HCT116 (cell line): ENCODE measurements around the gene SPATA2L.

Experiments
- CBX3 ChIP-seq: IDR thresholded peaks from 2 replicates; pipeline ENCODE4 v1.6.1; 2012; ENCODE audit warnings: low read depth
- EZH2 ChIP-seq: fragments of 200-600 bp; sonication (generic); IDR thresholded peaks from 2 replicates; pipeline ENCODE4 v1.6.1; 2017; ENCODE audit warnings: antibody characterized with exemption, mixed run types
- EZH2phosphoT487 ChIP-seq: fragments of 200-600 bp; IDR thresholded peaks from 2 replicates; pipeline ENCODE4 v1.6.1; 2018; ENCODE audit warnings: antibody characterized with exemption, borderline replicate concordance
- JUND ChIP-seq: IDR thresholded peaks from 2 replicates; pipeline ENCODE4 v1.6.1; 2012
- MAX ChIP-seq: IDR thresholded peaks from 2 replicates; pipeline ENCODE4 v1.6.1; 2012
- POLR2A ChIP-seq: IDR thresholded peaks from 2 replicates; pipeline ENCODE4 v1.7.0; 2011; ENCODE audit warnings: borderline replicate concordance; ENCODE audit not compliant: insufficient read depth, insufficient read length; ENCODE audit errors: extremely low read depth
- POLR2AphosphoS5 ChIP-seq: IDR thresholded peaks from 2 replicates; pipeline ENCODE4 v1.6.1; 2011; ENCODE audit warnings: mild to moderate bottlenecking, low read depth, low read length, moderate library complexity
- RAD21 ChIP-seq: IDR thresholded peaks from 2 replicates; pipeline ENCODE4 v1.6.1; 2012; ENCODE audit warnings: low read depth, mild to moderate bottlenecking
- SIN3A ChIP-seq: IDR thresholded peaks from 2 replicates; pipeline ENCODE4 v1.6.1; 2012; ENCODE audit warnings: low read depth
- TF ChIP-seq, protein P1 (sequence below), 3 experiments: fragments of 200-600 bp in 1 of 3; sonication (generic) in 1 of 3; IDR thresholded peaks in 2 of 3; conservative IDR thresholded peaks in 1 of 3; 2 replicates each; pipeline ENCODE4 v1.5.1; 2012 to 2017; ENCODE audit warnings: low read depth in 2 of 3, low read length in 2 of 3, antibody characterized with exemption in 1 of 3, borderline replicate concordance in 1 of 3, control low read depth in 1 of 3, mild to moderate bottlenecking in 1 of 3, mixed read lengths in 1 of 3, mixed run types in 1 of 3, moderate library complexity in 1 of 3; ENCODE audit not compliant: insufficient read depth in 1 of 3

GRCh38 chr16:89657442-89658220 lies 43.9 kb downstream of the SPATA2L start, which contains the start of the genes CHMP1A and SPATA33:
- TF ChIP-seq, protein P1, sequence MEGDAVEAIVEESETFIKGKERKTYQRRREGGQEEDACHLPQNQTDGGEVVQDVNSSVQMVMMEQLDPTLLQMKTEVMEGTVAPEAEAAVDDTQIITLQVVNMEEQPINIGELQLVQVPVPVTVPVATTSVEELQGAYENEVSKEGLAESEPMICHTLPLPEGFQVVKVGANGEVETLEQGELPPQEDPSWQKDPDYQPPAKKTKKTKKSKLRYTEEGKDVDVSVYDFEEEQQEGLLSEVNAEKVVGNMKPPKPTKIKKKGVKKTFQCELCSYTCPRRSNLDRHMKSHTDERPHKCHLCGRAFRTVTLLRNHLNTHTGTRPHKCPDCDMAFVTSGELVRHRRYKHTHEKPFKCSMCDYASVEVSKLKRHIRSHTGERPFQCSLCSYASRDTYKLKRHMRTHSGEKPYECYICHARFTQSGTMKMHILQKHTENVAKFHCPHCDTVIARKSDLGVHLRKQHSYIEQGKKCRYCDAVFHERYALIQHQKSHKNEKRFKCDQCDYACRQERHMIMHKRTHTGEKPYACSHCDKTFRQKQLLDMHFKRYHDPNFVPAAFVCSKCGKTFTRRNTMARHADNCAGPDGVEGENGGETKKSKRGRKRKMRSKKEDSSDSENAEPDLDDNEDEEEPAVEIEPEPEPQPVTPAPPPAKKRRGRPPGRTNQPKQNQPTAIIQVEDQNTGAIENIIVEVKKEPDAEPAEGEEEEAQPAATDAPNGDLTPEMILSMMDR (IDR thresholded peaks at IDR 0.05 in 2 of 3, conservative IDR thresholded peaks at IDR 0.05 in 1 of 3; ENCODE audit: borderline replicate concordance in 1 of 3, insufficient read depth in 1 of 3, low read depth in 2 of 3, low read length in 2 of 3) = no peak
- TF ChIP-seq POLR2AphosphoS5 = peak; percentile 79
- peak; percentile 96 for TF ChIP-seq SIN3A
- no peak for TF ChIP-seq EZH2
- peak; percentile 89 for TF ChIP-seq POLR2A
- no peak for TF ChIP-seq JUND
- TF ChIP-seq MAX = peak; percentile 89
- no peak for TF ChIP-seq EZH2phosphoT487
- no peak for TF ChIP-seq CBX3
- TF ChIP-seq RAD21 = no peak
